ENCODE data around the gene IL18BP.

Gene IL18BP

DNA sequence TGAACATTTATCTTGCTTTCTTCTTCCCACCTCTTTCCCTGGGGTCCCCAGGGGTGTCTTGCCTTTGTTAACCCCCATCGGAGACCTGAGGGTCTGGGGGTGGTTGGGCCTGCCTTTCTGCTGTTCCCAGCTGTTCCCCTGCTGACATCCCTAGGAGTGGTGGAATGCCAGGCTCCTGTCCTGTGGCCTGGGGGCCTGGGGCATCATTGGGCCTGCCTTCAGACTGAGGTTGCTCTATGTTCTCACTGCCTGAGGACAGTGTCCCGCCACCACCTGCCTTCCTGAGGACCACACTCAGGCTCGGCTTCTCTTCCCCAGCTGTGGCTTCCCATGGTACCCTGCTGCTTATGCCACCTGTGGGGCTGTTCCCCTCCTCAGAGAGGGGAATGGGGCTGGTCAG is 1.1 kb upstream of the IL18BP start:
- no peak for DNase-seq

DNA sequence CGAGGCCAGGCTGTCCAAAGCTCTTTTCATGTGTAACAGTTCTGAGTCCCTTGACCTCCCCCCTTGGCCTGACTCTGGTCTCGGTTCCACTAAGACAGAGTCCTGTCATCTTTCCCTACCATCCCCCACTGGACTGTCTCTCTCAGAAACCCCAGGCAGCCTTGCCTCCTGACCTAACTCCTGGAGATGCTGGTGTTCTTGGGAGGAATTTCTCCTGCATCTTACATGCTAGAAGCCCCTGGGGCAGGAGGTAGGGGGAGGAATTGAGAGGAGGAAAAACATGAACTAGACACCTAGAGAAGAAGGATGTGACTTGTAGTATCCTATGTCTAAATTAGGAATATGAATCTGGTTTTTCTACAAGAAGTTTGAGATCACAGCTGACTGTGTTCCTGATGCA is 648 bp upstream of the IL18BP start:
- no peak for DNase-seq

DNA sequence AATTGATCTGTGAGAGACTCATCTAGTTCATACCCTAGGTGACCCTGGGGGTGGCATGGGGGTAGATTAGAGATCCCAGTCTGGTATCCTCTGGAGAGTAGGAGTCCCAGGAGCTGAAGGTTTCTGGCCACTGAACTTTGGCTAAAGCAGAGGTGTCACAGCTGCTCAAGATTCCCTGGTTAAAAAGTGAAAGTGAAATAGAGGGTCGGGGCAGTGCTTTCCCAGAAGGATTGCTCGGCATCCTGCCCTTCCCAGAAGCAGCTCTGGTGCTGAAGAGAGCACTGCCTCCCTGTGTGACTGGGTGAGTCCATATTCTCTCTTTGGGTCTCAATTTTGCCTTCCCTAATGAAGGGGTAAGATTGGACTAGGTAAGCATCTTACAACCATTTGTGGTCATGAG is 653 bp downstream of the IL18BP start:
- no peak for DNase-seq

DNA sequence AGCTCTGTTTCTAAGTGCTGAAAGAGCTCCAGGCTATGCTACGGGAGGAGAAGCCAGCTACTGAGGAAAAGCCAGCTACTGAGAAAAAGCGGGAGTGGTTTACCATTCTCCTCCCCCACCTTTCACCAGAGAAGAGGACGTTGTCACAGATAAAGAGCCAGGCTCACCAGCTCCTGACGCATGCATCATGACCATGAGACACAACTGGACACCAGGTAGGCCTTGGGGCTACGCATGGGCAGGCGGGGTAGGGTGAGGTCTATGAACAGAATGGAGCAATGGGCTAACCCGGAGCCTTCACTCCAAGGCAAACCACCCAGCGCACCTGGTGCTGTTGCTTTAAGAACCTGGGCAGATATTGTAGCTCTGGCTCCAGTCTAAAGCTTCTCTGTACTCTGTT is 1.1 kb downstream of the IL18BP start:
- DNase-seq, result no peak

DNA sequence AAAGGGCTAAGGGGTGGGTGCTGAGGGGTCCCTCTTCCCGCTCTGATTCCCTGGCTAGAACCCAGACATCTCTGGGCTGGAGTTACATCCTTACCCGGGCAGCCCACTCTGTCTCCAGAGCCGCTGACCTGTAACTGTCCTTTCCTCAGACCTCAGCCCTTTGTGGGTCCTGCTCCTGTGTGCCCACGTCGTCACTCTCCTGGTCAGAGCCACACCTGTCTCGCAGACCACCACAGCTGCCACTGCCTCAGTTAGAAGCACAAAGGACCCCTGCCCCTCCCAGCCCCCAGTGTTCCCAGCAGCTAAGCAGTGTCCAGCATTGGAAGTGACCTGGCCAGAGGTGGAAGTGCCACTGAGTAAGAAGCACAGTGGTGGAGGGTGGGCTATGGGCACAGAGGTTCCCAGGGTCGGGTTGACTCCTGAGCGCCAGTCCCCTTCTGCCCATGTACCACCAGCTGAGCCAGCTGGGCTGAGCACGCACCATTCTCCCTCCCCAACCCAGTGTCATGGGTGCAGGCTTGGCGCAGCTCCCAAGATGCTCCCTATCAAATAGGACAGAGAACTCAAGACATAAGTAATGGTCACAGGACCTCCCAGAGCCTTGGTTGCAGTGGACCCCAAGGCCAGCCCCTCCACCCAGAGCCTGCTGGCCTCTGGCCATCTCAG is 1.6 kb downstream of the IL18BP start:
- DNase-seq, result no peak

DNA sequence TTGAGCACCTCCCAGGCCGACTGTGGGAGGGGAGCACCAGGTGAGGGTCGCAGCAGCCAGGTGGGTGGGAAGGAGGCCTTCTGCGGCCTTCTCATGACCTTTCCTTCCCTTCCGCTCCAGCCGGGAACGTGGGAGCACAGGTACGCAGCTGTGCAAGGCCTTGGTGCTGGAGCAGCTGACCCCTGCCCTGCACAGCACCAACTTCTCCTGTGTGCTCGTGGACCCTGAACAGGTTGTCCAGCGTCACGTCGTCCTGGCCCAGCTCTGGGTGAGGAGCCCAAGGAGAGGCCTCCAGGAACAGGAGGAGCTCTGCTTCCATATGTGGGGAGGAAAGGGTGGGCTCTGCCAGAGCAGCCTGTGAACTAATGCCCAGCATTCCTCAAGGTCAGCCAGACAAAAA is 2.6 kb downstream of the IL18BP start:
- DNase-seq, result no peak

DNA sequence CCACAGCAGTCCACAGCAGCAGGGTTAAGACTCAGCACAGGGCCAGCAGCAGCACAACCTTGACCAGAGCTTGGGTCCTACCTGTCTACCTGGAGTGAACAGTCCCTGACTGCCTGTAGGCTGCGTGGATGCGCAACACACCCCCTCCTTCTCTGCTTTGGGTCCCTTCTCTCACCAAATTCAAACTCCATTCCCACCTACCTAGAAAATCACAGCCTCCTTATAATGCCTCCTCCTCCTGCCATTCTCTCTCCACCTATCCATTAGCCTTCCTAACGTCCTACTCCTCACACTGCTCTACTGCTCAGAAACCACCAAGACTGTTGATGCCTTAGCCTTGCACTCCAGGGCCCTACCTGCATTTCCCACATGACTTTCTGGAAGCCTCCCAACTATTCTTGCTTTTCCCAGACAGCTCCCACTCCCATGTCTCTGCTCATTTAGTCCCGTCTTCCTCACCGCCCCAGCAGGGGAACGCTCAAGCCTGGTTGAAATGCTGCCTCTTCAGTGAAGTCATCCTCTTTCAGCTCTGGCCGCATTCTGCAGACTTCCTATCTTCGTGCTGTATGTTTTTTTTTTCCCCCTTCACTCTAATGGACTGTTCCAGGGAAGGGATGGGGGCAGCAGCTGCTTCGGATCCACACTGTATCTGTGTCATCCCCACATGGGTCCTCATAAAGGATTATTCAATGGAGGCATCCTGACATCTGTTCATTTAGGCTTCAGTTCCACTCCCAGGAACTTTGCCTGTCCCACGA is 3.3 kb downstream of the IL18BP start:
- no peak for DNase-seq

DNA sequence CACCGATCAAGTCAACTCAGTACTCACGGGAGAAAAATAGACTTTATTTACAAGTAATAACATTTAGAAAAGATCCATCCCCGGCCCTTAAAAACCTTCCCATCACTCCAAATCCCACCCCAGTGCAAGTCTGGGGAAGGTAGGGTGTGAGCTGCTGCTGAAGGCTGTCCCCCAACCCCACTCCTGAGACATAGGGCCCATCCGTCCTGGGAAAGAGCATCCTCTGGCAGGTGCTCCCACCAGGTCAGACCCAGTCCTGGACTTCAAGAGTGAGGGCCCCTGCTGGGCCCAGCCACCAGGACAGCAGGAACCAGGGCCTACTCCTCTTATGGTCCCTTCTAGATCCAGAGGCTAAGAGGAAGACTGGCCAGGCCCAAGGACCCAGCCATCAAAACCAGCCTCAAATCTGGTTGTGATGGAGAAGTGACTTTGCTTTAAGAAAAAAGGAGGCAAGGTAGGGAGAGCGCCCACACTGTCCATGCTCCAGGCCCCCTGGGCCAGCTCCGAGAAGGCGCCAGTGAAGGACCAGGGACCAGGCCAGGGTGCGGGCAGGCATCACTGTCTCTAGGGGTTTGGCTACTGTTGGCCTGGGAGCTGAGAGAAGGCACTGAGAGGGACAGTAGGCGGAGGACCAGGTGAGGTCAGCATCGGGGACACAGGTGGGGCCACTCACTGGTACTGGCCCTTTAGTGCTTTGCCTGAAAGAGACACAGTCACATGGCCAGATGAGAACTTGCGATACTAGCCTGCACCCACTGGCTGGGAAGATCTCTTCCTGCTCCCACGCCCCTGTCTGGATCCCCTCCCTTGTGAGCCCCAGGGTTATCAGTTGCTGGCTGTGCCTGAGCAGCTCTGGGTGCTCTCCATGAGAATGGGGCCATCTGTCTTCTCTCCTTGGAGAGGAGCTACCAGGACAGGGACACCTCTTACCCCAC is 4.4 kb downstream of the IL18BP start:
- no peak for DNase-seq

DNA sequence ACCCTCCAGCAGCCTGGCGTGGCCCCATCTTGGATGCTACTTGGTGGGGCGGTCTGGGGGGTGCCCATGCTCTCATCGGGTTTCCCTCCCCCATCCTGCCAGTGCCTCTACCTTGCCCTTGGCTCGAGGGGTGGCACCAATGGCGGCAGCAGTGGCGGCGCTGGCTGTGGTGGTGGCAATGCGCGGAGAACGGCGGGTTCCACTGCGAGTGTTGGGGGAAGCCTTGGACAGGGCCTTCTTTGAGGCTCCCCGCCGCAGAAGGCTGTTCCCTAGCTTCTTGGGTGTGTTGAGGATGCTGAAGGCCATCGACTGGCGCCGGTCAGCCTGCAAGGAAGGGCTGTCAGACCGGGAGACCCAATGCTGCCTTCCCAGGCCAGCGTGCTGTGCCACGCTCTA is 5.1 kb downstream of the IL18BP start:
- no peak for DNase-seq

DNA sequence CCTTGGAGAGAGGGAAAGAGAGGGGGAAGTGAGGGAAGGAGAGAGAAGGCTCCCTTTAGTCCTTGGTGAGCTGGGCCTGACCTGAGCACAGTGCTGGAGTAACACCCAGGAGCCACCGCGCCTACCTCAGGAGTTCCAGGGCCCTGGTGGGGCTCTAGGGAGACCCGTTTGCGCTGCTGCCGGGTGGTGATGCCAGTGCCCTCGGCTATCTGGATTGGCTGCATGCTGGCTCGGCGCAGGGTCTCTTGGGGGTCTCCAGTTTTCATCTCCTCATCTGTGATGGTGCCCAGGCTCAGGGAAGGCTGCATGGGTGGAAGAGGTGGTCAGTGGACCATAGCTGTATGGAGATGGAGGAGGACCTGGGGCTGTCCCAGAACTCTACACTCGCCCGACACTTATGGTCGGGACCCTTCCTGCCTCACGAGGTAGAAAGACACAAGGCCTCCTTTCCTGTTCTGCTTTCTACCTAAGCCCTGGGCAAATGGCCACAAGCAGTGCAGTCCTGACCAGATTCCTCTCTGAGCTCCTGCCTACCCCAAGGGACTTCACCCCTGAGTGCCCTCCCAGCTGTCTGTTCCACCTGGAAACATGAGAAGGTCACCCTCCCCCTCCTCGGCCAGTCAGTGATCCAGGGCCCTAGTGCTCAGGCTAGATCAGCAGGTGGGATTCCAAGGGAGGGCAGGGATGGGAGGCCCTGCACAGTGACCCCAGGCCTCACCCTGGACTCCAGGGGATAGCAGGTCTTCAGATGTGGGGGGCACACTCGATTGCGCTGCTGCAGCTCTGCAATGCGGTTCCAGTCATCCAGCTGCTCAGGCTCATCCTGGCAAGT is 6.0 kb downstream of the IL18BP start:
- DNase-seq, result no peak

DNA sequence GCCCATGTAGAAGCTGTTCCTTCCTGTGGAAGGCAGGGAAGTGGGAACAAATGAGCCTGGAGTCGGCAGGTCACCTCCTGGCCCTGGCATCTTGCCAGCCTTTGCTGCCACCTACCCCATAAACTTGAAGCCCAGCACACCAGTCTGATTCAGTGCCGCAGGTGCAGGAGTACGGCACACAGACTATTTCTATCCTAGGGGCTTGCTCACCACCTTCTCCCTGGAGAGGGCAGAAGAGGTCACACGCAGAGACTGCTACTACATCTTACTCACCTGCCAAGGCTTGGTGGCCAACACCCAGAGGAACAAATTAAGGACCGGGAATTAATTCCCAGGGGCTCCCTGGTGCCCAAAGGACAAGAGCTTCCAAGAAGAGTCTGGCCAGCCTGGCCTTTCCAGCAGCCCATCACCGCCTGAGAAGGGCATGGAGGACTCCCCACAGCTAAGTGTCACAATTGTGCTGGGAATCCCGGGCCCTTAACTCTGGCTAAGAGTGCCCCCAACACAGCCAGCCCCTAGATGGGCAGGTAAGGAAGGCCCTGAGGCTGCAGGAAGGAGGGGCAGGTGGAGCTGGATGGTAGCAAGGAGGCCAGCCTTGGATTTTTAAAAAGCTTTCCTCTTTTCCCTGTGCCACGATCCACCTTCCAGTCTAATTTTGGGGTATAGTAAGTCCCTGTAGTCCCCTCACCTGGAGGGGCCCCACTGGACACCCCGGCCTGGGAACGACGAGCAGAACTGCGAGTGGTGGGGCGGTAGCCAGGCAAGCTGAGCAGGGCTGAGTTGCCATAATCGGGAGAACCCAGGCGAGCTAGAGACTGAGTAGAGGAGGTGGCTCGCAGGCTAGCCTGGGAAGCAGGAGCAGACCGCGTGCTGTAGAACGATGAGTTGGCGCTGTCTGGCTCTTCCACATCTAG is 6.9 kb downstream of the IL18BP start:
- DNase-seq, result no peak

DNA sequence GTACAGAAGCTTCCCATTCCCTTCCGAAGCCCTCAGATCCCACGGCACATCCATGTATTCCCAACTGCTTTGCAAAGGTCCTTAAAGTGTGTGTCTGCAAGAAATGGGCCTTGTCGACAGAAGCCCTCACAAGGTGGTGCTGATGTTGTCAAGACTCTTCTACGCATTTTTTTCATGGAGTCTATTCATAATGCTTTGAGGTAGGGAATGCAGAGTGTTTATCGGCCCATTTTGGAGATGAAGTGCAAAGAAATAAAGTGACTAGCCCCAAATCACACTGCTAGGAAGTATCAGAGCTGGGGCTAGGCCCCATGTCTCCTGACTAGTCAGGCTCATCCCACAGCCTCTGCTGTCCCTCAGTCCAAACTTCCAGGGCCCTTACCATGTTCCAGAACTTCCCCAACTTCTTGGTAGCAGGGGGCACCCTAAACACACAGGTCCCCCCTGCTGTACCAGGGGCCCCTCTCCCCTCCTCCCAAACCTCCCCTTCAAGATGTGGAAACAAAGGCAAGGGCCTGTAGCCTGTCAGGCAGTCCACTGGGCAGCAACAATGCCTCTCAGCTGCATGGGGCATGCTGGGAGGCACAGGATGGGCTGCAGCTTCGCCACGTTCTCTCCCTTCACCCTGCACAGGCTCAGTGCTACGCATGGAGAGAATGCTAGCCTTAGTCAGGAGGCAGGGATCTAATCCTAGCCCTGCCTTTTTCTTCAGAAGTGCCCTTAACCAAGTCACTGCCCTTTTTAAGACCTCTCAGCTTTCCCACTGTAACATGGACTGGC is 7.8 kb downstream of the IL18BP start:
- DNase-seq, result no peak

DNA sequence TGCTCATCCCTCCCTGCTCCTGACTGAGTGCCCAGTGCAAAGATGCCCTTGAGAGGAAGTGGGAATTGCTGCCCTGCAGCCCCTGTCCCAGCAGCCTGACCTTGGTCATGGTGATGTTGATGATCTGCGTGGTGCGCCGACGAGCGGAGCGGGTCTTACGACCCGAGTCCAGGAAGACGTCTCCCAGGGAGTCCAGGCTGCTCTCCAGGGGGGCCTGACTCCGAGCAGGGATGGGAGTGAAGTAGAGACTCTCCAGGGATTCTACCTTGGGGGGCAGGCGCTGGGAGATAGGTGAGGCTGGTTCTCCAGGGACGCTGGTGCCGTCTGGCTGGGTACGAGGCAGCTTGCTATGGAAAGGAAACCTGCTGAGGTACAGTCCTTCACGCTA is 8.4 kb downstream of the IL18BP start:
- DNase-seq, result no peak

DNA sequence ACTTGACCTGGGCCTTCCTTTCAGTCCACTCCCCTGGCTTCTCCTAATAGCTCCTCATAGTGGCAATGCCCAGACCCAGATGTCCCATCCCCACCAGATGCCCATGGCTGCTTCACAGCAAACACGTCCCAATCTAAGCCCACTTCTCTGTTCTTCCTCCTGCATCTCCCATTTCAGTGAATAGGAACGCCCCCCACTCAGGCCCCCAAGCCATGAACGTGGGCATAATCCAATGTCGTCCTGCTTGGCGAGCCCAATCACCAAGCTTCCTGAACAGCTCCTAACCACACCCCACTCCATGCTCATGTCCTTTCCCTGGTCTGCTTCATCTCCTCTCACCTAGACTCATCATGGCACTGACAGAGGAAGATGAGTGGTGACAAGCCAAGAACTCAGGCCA is 8.9 kb downstream of the IL18BP start:
- DNase-seq, result no peak

DNA sequence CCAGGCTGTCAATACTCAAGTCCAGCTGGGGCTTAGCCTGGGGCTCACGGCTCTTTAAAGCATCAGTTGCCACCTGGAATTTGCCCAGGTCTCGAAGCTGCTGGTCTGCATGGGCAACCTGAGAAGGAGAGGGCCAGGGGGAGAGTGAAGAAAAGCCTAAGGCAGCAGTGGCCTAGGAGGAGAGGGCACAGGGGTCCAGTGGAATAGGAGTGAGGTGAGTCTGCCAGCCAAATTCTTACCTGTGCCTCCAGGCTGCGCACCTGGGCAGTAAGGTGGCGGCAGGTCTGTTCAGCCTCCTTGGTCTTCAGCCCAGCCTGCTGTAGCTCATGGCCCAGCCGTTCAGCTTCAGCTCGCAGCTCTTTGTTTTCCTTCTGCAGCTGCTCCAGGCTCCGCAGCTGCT is 10.0 kb downstream of the IL18BP start:
- DNase-seq, result no peak

DNA sequence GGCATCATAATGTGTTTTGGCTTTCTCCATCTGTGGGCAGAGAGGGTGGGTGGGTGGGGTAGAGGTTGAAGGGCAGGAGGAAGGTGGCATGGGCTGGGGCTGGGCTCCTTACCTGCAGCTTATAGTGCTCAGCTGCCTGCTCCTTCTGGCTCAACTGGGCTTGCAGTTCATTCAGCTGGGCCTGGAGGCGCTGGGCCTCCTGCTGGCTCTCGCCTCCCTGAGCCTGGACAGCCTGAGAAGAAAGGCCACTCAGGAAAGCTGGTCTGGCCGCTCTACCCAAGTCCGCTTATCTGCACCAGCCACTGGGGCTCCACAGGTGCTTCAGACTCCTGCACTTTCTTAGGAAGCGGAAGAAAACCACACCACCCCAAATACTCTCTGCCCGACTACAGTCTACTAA is 10.4 kb downstream of the IL18BP start:
- DNase-seq, result no peak

DNA sequence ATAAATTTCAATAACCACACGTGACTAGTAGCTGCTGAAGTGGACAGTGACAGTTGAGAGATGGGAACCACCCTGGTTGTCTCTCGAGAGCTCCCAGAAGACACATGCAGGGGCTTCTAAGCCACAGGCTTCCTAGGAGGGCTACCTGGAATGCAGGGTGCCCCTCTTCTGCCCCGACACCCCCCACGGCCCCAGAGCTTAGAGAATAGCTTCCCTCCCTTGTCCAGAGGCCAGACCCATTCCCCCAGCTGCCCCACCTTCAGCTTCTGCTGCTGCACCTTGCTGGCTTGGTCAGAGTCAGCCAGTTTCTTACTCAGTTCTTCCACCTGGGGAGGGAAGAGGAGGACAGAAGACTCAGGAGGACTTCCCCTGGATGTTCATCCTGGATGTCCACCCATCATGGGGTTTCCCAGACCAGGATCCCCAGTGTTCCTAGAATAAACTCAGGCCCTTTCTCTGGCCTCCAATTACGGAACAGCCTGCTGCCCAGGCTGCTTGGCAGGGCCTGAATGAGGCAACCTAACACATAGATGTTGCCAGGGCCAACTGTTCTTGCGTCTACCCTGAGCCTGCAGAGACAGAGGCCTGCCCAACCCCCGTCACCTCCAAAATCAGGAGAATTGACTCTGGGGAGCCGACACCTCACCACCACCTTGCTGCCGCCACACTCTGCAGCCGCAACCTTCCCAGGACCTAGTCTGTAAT is 12.0 kb downstream of the IL18BP start:
- DNase-seq, result no peak

DNA sequence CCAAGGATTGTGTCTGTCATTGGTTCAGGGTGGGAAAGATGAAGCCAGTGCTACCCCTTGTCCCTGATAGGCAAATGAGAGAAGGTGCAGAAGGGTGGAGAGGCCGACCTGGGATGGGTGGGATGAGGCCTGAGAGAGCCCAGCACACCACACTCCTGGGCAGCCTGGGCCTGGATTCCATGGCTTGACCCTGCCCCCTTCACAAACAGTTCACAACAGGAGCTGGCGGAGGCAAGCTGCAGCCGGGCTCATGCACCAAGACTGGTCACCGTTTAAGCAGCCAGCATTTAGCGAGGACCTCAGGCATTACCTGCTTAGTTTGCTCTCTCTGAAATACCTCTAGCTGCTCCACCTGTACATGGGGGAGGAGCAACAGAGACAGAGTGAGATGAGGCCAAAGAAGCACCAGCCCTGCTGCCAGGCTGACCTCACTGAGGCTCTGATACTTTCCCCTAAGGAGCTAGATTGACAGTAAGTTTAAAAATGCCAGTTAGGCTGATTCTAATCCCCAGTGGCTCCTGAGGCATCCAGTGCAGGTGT is 13.5 kb downstream of the IL18BP start:
- no peak for DNase-seq

DNA sequence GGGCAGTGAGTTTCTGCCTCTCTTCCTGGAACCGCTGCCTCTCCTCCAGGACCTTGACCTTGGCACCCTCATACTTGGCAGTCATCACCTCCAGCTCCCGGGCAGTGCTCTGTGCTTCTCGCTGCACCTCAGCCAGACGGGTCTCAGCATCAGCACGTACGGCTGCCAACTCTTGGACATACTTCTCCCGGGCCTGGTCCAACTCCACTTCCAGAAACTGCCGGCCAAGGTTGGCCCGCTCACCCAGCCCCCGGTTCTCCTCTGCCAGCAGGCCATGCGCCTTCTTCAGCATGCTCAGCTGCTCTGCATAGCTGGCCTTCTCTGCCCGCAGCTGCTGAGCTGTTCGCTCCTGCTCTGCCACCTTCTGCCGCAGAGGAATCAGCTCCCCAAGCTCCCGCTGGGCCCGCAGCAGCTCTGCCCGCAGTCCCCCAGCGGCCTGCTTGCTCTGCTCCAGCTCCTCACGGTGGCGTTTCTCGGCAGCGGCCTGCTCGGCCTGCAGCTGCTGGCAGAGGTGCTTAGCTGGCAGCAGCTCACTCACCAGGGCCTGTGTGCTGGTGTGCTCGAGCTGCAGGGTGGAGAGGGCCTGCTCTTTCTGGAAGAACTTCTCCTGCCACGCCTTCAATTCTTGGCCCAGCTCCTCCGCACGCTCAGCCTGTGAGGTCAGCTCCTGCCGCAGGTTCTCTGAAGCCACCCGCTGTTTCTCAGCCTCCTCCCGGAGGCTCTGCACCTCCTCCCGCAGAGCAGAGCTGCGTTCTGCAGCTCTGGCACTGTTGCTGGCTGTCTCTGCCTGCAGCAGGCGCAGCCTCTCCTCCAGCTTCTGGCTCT is 14.4 kb downstream of the IL18BP start:
- DNase-seq, result no peak

Data from NCI-H146 (cell line).